Right hindlimb (tissue), 1 donor: ENCODE results near the gene PIK3C2B.

ENCODE experiments used
- DNase-seq: peaks from one replicate; pipeline ENCODE4 v3.0.0-alpha.2; 2018

The PIK3C2B gene

DNA sequence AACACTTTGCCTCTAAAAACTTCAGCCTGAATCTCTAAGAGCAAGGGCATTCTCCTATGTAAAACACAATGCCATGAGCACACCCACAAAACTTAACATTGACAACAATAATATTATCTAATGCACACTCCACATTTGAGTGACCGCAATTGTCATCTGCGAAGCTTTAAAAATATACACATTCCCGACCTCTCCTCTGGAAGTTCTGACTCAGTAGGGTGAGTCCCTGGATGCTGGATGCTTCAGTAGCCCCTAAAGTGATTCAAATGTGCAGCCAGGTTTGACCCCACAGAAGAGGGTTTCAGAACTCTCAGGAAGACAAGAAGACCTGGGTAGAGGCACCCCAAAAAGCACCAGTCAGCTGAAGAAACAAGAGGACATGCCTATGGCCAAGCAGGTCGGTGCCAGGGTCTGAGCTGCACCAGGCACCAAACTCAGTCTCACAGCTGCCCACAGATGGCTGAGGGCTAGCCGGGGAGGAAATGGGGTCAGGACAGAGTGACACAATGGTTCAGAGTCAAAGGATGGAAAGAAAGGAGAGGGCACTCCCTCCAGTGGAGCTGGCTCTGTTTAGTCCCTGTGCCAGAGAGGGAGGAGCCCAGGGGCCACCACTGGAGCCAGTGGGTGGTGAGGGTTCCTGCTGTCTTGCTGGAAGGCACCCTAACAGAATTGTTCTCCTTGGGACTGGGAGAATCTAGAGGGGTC lies 17.4 kb downstream of the PIK3C2B start:
- no peak for DNase-seq

DNA sequence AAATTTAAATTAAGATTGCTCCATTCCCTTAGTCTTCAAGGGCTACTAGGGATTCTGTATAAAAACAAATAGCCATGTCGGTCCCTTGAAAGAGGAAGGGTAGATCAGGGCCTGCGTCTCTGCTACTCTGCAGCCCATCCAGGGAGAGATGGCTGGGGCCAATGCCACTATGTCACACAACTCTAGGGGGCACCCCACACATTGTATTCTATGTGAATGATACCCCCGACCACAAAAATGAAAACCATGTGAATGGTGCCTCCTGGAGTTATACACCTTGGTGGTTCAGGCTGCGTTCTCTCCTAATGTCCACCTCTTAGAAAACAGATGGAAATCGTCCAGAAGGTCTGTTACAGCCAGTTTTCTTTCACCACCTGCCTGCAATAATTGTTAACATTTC lies 18.0 kb downstream of the PIK3C2B start:
- DNase-seq = no peak

DNA sequence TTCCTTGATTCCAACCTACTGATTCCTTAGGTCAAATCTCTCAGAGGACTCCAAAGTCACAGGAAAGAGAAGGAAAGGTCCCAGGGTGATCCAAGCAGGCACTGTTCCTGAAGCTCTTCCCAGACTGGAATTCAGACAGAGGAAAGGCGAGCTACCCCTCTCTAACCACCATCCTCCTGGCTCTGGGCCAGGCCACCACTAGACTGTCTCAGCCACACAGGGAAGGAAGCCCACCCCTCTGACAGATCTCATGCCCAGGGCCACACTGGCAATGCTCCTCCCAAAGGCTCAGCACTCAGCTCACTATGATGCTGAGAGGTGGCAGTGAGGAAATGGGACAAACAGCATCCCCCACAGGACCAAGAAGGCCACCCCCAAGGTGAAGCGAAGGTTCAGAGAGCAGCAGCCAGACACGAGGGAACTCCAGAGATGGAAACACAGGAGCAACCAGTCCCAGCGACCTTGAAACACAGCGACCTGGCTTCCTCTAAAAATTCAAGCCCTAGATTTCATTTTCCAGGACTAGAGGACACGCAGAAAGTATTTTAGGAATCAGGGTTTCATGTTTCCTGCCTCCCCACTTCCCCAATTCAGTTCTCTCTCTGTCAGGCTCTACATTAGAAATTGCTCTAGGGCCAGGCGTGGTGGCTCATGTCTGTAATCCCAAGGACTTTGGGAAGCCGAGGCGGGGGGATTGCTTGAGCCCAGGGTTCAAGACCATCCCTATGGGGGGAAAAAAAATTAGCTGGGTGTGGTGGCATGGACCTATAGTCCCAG lies 18.8 kb downstream of the PIK3C2B start:
- DNase-seq = no peak

DNA sequence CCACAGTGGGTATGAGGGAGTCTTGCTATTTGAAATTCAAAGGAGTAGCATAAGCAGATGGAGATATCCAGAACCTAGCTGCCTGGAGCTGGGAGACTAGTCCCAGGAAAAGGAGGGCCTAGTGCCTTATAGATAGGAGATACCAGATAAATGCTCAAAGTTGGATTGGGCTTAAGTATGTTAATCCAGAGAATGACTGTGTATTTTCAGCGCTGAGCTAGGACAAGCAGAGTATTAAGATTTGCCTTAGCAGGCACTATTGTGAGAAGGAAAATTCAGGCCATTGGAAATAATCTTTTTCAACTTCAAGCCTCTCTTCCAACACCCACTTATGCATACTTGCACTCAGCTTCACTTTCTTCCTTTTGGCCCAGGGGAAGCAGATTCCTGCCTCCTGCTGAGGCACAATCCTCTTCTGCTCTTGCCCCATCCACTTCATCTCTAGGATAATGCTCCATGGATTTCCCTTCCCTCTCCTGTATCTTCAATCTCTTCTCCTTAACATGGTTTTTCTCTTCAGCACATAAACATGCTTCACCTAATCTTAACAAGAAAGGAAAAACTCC lies 21.1 kb downstream of the PIK3C2B start:
- DNase-seq = no peak

DNA sequence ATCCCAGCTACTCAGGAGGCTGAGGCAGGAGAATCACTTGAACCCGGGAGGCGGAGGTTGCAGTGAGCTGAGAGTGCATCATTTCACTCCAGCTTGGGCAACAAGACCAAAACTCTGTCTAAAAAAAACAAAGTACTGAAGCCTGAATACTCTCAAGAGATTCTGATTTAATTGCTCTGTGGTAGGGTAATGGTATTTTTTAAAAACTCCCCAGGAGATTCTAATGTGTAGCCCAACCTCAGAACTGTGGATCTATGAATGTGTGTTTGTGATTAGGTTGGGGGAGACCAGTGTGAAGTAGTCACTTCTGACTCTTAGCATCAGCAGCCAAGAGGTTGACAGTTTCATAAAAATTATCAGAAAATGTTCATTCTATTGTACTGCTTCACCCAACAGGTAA lies 21.9 kb downstream of the PIK3C2B start:
- no peak for DNase-seq

DNA sequence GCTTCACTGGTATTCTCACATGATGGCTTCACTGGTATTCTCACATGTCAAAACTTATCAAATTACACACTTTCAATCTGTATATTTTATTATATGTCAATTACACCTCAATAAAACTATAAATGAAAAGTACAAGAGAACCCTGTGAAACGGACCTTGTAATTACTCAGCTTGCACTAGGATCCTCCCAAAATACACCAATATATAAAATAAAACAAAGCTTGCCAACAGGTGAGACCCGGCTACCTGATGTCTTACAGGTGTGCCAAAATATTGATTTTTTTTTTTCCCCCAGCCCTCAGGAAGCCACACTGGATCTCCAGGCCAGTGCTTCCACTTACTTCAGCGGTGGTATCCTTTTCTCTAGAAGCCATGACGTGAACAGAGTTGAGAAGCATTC lies 22.9 kb downstream of the PIK3C2B start:
- DNase-seq = no peak

DNA sequence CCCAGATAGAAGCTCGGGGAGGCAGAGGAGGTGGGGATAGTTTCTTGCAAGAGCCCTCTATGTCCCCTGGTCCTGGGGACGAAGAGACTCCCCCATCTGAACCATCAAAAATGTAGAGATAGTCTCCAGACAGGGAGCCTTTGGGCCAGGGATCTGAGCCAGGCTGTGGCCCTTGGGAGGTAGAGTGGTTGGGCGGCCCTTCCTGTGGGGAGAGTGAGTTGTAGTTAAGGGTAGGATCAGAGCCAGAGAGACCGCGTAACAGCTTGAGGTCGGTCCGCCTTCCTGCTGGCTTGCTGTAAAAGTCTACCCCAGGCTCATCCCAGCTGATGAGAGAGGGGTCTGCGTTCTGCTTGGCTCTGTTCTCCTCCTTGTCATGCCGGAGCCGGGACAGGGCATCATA lies 25.3 kb downstream of the PIK3C2B start:
- no peak for DNase-seq

DNA sequence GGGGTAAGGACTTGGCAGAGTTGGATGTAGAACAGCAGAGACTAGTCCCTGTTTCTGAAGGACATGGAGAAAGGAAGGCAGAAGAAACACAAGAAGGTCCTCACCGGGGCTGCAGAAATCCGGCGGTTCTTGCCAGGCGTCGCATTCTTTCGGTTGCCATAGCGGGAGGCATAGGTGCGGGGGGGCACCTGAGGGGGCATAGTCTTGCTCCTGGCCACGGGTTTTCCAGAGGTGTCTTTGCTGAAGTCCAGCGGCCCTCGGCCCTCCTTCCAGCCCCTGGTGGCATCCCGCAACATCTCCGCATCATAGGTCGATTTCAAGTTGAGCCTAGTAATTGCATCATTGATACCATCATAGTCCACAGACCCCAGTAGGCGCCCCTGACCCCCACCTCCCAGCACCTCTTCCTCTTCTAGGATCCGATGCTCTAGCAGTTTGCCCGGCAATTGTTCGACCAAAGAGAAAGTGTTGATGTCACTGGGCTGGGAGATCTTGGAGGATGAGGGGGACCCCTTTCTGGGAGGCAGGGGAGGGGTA lies 25.8 kb downstream of the PIK3C2B start:
- DNase-seq = no peak

DNA sequence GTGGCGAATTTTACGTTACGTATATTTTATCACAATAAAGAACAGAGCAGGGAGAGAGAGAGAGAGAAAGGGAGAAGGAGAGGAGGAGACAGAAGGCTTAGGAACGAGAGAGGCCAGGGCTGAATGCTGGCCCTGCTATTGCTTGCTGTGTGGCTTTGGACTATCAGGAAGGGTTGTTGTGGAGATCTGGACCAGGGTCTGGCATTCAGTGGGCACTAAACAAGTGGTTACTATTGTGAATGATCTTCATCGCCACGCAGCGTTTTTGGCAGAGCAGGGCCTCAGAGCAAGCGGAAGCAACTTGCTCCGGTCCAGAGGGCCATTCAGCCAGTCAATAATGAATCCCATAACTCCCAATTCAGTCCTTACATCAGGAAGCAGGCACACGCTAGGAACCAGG lies 26.4 kb downstream of the PIK3C2B start:
- no peak for DNase-seq

DNA sequence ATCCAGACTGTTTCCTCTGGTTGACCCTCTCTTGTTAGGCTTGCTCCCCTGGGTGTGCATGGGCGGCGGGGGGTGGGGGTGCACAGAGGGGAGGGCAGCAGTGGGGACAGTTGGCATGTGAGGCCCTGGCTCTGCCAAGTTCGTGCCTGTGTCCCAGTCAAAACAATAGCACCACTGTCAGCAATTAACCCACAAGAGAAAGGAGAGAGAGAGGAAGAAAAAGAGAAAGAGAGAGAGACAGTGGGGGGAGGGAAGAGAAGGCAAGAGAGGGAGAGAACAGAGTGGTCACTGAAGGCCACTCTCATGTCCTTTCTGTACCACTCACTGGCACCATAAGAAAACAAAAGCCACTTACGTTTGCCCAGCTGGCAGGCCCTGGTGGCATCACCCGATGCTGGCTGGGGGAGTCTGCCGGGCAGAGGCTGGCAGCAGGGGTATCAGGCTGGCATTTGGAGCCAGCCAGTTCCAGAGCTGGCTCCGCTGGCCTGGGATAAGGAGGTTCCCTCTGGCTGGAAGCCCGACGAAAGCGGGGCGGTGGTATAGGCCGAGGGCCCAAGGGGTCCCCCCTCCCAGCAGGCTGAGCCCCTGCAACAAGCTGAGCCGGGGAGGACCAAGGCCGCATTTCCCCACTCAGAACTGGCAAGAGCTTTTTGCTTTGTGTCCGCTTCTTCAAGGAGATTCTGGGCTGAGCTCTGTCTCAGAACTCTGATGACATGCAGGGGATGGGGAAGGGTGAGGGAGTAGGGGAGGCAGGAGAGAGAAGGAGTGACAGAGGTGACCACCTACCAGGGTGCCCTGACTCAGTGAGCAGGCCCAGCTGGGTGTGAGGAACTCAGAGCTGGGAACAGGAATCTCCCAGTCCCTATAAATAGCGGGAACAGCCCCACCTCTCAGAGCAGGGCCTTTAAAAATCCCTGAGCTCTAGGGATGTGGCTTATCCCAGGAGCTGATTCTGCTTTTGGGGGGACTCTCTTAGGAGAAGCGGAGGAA lies 27.9 kb downstream of the PIK3C2B start:
- no peak for DNase-seq

DNA sequence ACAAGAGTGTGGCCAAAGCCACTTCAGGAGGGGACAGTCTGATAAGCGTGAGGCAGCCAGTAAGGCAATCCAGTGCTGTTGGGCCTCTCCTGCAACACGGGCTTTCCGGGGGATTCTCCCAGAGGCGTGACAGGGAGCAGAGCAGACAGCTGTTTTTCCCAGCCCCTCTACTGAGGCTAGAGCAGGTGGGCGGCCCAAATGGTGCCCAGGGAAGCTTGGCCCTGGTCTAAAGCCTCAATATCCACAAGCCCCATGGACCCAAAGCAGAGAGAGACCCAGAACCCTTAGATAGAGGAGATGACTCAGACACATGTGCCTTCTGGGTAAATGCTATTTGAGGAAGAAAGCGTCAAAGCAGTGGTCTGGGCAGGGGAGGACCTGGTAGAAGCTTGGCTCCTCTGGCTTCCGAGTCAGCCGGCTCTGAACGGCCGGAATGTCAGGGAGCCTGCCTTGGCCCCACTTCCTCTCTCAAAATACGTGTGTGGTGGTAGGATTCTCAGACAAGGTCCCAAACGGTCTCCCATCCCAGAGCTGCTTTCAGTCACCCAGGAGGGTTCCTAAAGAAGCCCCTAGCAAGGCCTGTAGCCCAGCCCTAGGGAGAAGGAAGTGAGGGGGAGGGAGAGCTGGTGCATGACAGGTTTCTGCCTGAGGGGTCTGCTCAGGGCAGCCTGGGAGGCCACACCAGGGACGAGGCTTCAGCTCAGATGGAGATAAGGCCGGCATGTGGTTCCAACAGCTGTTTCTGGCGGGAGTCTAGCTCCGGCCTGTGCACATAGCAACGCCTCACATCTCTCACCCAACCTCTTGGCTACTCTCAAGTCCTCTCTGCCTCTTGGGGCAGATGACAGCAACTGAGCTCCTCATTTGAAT lies 28.8 kb downstream of the PIK3C2B start:
- peak; percentile 70 for DNase-seq

DNA sequence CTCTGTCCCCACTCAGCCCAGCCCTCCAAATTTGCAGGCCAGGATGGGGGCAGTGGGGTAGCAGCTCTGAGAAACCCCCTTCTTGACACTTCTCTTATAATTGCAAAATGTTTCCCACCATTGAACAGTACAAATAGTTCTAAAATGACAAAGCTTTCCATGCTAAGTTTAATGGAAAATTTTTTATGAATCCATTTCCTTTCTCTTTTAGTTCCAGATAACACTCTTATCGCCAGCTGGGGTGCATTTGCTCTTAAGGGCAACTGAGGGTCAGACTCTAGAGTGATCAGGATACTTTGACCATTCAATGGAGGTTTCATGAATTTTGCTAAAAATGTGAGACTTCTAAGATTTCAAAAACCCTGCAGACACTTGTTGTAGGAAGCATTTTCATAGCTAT lies 29.9 kb downstream of the PIK3C2B start:
- DNase-seq = no peak

DNA sequence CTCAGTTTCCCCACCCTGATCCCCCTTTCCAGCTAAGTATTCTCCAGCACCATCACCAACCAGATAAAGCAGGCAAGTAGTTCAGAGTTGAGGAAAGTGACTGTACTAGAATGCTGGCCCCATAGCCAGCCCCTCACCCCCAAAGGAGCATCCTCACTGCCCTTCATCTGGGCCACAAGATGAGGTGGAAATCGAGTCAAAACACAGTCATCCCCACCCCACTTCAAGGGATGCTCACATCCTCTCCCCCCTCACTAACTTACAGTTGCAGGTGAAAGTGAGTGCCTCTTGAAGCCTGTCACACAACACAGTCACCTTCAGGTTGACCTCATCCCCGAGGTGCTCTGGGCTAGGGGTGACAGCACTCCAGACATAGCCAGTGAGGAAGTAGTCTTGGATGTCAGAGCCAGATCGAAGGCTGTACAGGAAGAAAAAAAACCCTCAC lies 30.4 kb downstream of the PIK3C2B start:
- no peak for DNase-seq

DNA sequence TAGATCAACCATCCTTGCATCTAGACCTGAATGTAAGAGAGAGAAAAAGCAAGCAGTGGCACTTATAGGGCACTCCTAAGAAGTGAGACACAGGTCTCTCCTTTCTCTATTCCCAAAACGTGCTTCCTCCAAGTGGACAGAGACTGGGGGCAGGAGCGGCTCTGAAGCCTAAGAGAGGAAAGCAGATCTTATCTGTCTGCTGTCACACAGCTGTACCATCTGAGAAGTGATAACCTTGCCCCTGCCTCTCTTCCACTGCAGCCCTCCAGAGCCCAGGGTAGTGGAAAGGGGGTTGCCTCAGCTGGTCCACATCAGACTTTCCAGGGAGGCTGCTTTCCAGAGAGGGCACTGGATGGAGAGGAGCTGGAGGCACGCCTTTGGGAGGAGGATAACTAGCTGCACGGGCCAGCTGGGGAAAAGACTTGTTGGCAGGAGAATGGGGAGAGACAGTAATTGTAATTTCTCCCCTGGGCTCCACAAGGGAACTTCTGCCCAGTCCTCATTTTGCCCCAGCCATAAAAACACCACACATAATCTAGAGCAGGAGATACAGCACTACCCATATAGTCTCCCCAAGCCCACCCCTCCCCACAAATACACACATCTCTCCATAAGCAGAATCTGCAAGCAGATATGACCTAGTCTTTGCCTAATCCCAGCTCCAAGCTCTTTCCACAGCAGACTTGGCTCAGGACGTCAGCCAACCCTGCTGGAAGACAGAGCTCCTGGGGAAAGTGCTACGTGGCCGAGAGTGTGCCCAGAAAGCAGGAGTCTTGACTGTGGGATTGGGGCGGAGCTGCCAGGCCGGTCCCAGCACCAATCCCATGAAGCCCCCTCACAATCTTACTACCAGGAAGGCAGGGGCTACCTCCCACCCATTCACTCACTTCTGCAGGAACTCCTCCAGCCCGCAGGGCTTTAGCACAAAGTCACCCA lies 31.2 kb downstream of the PIK3C2B start:
- DNase-seq = peak; percentile 83

DNA sequence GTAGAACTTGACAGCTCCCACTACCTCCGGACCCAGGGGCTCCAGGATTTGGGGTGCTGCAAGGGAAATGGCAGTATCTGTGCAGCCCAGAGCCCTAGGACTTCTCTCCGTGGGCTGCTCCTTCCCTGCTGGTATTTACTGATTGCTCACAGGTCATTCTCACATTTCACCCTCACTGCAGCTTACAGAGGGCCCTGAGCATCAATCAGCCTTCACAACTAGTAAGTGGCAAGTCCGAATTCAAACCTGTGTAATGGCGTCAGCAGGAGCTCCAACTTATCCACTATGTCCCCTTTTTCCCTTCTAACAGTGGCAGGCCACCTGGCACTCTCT lies 32.4 kb downstream of the PIK3C2B start:
- DNase-seq = no peak

DNA sequence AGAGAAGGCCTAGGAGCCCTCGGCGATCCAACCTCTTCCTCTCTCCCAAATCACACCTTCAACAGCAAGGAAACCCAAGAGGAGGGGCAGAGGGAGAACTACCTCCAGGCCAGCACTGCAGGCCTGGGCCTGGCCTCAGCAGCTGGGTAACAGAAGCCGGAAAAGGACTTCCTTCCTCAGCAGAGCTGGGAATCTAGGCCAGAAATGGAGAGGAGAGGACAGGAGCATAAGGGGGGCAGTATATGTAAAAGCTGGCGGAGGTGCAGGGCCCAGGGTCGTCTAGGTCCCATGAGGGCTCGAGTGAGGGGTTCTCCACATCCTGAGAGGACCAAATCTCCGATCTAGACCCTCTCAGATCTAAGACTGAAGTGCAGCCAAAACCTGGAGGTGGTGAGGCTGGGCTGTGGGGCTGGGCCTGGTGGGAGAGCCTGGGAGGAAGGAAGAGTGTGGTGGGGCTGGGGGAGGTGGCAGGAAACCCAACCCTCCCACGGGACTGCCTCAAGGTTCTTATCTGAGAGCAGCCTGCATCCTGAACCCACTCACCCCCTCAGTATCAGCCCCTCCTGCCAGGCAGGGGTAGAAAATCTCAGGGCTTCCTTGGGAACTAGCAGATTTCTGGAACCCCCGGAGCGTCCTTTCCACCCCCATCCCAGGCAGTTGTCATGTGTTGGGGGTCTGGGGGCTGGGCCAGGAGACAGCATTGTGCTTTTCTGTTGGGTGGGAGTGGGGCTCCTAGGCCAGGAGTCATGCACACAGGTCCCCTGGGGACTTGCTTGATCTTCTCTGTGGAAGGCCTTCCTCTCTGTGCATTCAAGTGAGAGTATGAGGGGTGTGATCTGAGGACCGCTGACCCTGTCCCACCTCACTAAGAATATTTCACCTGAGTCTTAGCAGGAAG lies 33.0 kb downstream of the PIK3C2B start:
- no peak for DNase-seq

DNA sequence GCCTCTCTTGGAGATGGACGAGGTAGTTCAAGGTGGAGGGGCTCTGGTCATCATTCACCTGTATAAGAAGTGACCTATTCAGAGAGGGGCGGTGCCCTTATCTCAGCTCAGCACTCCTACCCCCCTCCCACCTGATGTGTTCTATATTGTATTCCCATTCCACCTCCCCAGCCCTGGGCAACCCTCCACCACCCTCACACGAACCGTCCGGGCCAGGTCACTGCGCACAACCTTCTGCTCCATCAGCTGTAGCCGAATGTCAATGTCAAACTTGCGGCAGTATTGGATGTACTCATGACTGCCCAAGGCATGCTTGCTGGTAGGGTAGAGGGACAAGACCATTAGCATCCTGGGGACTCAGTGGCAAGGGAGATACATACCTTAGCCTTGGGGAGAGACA lies 34.3 kb downstream of the PIK3C2B start:
- no peak for DNase-seq

DNA sequence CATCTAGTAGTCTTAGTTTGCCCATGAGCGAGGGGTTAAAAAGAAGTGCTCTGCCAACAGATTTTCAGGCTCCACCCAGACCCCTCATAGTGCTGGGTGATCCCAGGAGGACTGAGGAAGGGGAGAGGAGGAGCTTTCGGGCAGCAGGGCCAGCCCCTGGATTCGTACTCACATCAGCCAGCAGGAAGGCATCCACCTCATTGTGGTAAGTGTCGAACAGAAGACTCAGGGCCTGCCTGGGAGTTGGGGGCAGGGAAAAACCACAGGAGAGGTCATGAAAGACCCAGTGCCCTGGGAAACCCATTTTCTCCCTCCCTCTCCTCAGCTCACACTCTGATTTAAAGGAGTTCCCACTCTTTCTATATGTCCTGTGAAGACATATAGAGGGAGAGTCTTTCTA lies 34.9 kb downstream of the PIK3C2B start:
- DNase-seq = no peak

DNA sequence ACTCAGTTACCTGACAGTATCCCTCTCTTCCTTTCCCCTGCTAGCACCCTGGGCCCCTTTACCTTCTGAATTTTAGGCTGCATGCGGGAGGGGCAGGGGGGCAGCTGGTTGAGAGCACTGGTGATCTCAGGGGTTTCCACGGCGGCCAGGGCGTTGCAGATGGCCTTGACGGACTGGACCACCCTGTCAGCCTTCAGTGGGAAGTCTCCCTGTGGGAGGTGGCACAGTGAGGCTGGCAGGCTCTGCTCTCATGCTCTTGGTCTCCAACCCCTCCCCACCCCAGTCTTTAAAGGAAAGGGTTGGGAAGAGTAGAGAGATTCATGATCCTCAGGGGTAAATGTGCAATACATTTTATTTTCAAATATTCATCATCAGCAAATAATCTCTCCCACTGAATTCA lies 36.9 kb downstream of the PIK3C2B start:
- no peak for DNase-seq
